Measurements from ENCODE around the gene ADD3.
"Not testable (repeated sequence)": the region's sequence is repeated elsewhere in the genome, so short reads cannot be mapped to it uniquely, and the experiment has no call there.

GRCh38 chr10:110048145-110048544 lies 40.4 kb downstream of the ADD3 start:
- TF ChIP-seq EZH2phosphoT487 (IDR thresholded peaks at IDR 0.05; ENCODE audit: low read depth, severe bottlenecking, unreplicated experiment); CTCF (IDR thresholded peaks at IDR 0.05; ENCODE audit: poor library complexity); EZH2 (IDR thresholded peaks at IDR 0.05; ENCODE audit: borderline replicate concordance): not testable (repeated sequence)

Measured in hepatocyte (in vitro differentiated cells).